DOHH2 (cell line): ENCODE data around the gene DMXL2.

Experiments
- H3F3A ChIP-seq: fragments of 200-600 bp; sonication (generic), shearing (Covaris generic); 2 replicates; pipeline ENCODE4 v1.6.0; 2016; ENCODE audit warnings: antibody characterized with exemption, mild to moderate bottlenecking; ENCODE audit not compliant: control insufficient read depth, insufficient read depth
- H3K27ac ChIP-seq: fragments of 200-600 bp; sonication (generic); 2 replicates; pipeline ENCODE4 v1.5.1; 2014; ENCODE audit warnings: low read depth, mild to moderate bottlenecking, low read length, moderate library complexity
- H3K27me3 ChIP-seq: fragments of 200-600 bp; sonication (generic); 2 replicates; pipeline ENCODE4 v1.6.1; 2014; ENCODE audit warnings: mild to moderate bottlenecking, low read length, mixed read lengths; ENCODE audit not compliant: control insufficient read depth
- H3K36me3 ChIP-seq: fragments of 200-600 bp; sonication (generic); 2 replicates; pipeline ENCODE4 v1.6.1; 2014; ENCODE audit warnings: mild to moderate bottlenecking, low read length, moderate library complexity, mixed read lengths; ENCODE audit not compliant: control insufficient read depth
- H3K4me1 ChIP-seq: fragments of 200-600 bp; sonication (generic); 2 replicates; pipeline ENCODE4 v1.6.1; 2014; ENCODE audit warnings: mild to moderate bottlenecking, low read length, mixed read lengths; ENCODE audit not compliant: control insufficient read depth
- H3K4me2 ChIP-seq: fragments of 200-600 bp; sonication (generic); 2 replicates; pipeline ENCODE4 v1.6.0; 2014; ENCODE audit warnings: mild to moderate bottlenecking, low read length, moderate library complexity
- H3K4me3 ChIP-seq: fragments of 200-600 bp; sonication (generic); 2 replicates; pipeline ENCODE4 v1.5.1; 2014; ENCODE audit warnings: mild to moderate bottlenecking, low read length, mixed read lengths
- H3K79me2 ChIP-seq: fragments of 200-600 bp; sonication (generic); 2 replicates; pipeline ENCODE4 v1.6.1; 2014; ENCODE audit warnings: mild to moderate bottlenecking, low read length, mixed read lengths; ENCODE audit not compliant: control insufficient read depth
- H3K9me2 ChIP-seq: fragments of 200-600 bp; sonication (generic); replicated peaks from 2 replicates; pipeline ENCODE4 v1.6.1; 2014; ENCODE audit warnings: mild to moderate bottlenecking, low read length, mixed read lengths; ENCODE audit not compliant: control insufficient read depth
- H3K9me3 ChIP-seq: fragments of 200-600 bp; sonication (generic); 2 replicates; pipeline ENCODE4 v1.6.1; 2014; ENCODE audit warnings: antibody characterized with exemption, low read length, mixed read lengths; ENCODE audit not compliant: control insufficient read depth, insufficient read depth
- H4K20me1 ChIP-seq: fragments of 200-600 bp; sonication (generic); 2 replicates; pipeline ENCODE4 v1.6.0; 2014; ENCODE audit warnings: low read depth, mild to moderate bottlenecking, antibody characterized with exemption, low read length, moderate library complexity; ENCODE audit not compliant: control insufficient read depth, insufficient read depth
- EZH2phosphoT487 ChIP-seq: fragments of 200-600 bp; sonication (generic); IDR thresholded peaks from 2 replicates; pipeline ENCODE4 v1.6.1; 2017; ENCODE audit warnings: borderline replicate concordance, mild to moderate bottlenecking, antibody characterized with exemption, low read length, moderate library complexity, mixed read lengths
- TF ChIP-seq, protein P1 (sequence below): fragments of 200-600 bp; sonication (generic); IDR thresholded peaks from one replicate; pipeline ENCODE4 v1.5.1; 2014; ENCODE audit warnings: antibody characterized with exemption, mild to moderate bottlenecking, low read depth, low read length; ENCODE audit not compliant: poor library complexity, severe bottlenecking

DMXL2 gene

DNA sequence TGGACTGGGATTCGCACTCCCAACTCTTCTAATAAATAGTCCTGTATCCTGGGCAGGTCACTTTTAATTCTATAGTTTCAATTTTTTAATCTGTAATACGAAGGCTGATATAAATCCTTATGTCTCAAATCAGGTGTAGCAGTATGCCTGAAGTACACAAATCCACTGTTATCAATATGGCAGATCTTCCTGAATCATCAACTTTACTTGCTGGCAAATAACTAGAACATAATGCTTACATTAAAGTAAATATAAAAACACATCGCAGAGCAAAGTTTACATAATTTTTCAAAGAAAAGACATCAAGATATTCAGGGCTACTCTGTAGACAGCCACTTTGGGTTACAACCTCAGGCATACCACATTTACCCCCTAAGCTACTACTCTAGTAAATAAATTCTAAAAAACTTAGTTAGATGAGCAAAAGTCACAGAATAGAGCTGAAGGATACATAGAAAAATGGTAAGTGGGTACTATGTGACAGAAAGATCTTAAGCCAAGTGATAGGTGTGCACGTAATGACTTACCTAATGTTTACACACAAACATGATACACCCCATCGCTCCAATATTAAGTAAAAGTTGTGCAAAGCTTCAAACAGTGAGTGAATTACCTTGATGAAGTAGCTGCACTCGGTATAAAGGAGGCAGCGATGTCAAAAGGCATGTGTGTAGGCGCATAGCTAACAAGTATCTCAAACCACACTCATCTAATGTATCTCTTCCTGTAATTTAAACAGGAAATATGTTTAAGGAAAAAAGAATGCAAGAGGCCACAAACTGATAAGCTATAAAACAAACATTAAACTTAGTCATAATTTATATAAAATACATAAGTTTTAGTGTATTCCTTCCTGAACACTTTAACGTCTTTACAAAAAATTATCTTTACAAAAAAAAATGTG is 127.9 kb downstream of the DMXL2 start:
- no peaks in the 10 kb centered on the region for H3K79me2 ChIP-seq
- H3K27me3 ChIP-seq: no peaks in the 10 kb centered on the region
- no peaks in the 10 kb centered on the region for H3K9me3 ChIP-seq
- no peaks in the 10 kb centered on the region for H3K36me3 ChIP-seq
- H3K4me2 ChIP-seq: no peak overlapping the region
- no peaks in the 10 kb centered on the region for H3K4me1 ChIP-seq
- no peak overlapping the region for H3K4me3 ChIP-seq
- H3K9me2 ChIP-seq: no peaks in the 10 kb centered on the region
- H4K20me1 ChIP-seq: no peaks in the 10 kb centered on the region
- TF ChIP-seq, protein P1, sequence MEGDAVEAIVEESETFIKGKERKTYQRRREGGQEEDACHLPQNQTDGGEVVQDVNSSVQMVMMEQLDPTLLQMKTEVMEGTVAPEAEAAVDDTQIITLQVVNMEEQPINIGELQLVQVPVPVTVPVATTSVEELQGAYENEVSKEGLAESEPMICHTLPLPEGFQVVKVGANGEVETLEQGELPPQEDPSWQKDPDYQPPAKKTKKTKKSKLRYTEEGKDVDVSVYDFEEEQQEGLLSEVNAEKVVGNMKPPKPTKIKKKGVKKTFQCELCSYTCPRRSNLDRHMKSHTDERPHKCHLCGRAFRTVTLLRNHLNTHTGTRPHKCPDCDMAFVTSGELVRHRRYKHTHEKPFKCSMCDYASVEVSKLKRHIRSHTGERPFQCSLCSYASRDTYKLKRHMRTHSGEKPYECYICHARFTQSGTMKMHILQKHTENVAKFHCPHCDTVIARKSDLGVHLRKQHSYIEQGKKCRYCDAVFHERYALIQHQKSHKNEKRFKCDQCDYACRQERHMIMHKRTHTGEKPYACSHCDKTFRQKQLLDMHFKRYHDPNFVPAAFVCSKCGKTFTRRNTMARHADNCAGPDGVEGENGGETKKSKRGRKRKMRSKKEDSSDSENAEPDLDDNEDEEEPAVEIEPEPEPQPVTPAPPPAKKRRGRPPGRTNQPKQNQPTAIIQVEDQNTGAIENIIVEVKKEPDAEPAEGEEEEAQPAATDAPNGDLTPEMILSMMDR: no peak
- TF ChIP-seq EZH2phosphoT487: no peak
- no peak overlapping the region for H3K27ac ChIP-seq
- H3F3A ChIP-seq: no peaks in the 10 kb centered on the region

DNA sequence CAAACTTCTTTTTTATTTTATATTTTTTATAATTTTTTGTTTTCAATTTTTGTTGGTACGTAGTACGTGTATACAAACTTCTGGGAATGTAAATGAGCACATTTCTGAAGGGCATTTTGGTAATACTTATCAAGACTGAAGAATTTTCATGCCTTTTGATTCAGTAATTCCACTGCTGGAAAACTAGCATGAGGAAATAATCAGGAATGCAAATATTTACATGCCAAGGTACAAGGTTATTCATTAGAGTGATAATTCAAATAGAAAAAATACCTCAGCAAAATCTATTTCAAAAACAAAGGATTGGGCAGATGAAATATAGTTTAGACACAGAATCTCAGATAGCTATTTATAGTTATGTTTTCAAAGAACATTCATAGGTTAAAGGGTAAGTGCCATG is 128.7 kb downstream of the DMXL2 start:
- no peaks in the 10 kb centered on the region for H3K9me2 ChIP-seq
- H3K79me2 ChIP-seq: no peaks in the 10 kb centered on the region
- no peaks in the 10 kb centered on the region for H3K36me3 ChIP-seq
- no peak overlapping the region for H3K27ac ChIP-seq
- TF ChIP-seq, protein P1: no peak
- no peak for TF ChIP-seq EZH2phosphoT487
- H3K4me2 ChIP-seq: no peak overlapping the region
- H3K27me3 ChIP-seq: no peaks in the 10 kb centered on the region
- H3K4me3 ChIP-seq: no peak overlapping the region
- no peaks in the 10 kb centered on the region for H3K9me3 ChIP-seq
- no peaks in the 10 kb centered on the region for H4K20me1 ChIP-seq
- H3F3A ChIP-seq: no peaks in the 10 kb centered on the region
- no peaks in the 10 kb centered on the region for H3K4me1 ChIP-seq

DNA sequence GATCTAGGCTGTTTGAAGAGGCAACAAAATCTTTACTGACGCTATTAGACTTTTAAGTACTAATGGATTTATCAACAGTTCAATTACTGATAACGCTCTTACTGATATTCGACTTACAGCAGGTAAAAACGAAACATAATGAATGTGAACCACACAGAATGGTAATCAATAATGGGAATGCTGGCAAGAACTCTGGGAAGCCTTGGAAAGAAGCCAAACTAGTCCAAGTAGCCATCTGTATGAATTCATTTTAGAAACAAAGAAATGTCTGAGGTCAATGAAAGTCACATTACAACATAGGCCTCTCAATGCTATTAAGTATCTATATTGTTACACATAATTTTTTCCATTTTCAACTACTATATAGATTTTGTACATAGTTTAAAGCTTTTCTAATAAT is 130.0 kb downstream of the DMXL2 start:
- Histone ChIP-seq H3K79me2 (no peaks in the 10 kb centered on the region), H3F3A (no peaks in the 10 kb centered on the region), H3K36me3 (peaks cover 4% of the 10 kb centered on the region; the same call in 1 of the 2 replicates), H3K4me3 (no peak overlapping the region), H4K20me1 (no peaks in the 10 kb centered on the region), H3K27me3 (no peaks in the 10 kb centered on the region), H3K9me3 (no peaks in the 10 kb centered on the region), H3K9me2 (no peaks in the 10 kb centered on the region), H3K4me1 (no peaks in the 10 kb centered on the region; the same call in 1 of the 2 replicates), H3K27ac (no peak overlapping the region), H3K4me2 (no peak overlapping the region)
- TF ChIP-seq, protein P1: no peak
- TF ChIP-seq EZH2phosphoT487: no peak
